K562 (cell line): ENCODE measurements around the gene MUSTN1. TPM values are rescaled to one million over a fixed set of nuclear protein-coding genes. Genes with fewer than 3 reads are reported as not detected.

Experiments used
- ATAC-seq: fragments of 200-7000 bp; cut with Tn5 transposase; 3 replicates; pipeline ENCODE4 v1.9.1; 2020; ENCODE audit warnings: moderate library complexity
- BruUV-seq: library from RNA; stranded (reverse); fragments of 400-500 nt; replicated peaks from 2 replicates; lab custom pipeline; 2021; lab: Mats Ljungman, UMichigan
- CTCF ChIA-PET: fragments of 300-600 bp; formaldehyde crosslinking; extraction: SDS; loops from one replicate; lab custom pipeline; 2021; ENCODE audit warnings: low intra/inter-chr PET ratio; lab: Yijun Ruan, JAX
- POLR2A ChIA-PET: fragments of 300-600, 350-650 bp; sonication (Branson Sonifier 250); formaldehyde crosslinking; extraction: SDS; loops from one replicate; lab custom pipeline; 2021; ENCODE audit warnings: antibody characterized with exemption, inconsistent platforms; lab: Yijun Ruan, JAX
- DNase-seq, 4 experiments: peaks; one replicate each; pipeline versions ENCODE4 v3.0.0 to v3.0.0-alpha.2; 2011 to 2018; ENCODE audit warnings: low spot score in 3 of 4, mixed read lengths in 3 of 4; ENCODE audit errors: extremely low read depth in 1 of 4
- FAIRE-seq: peaks from 2 replicates; lab custom pipeline; 2011; peaks lifted over from hg19 to GRCh38; lab: Jason Lieb, UNC
- H2AFZ ChIP-seq: 2 replicates; pipeline ENCODE4 v1.6.0; 2011; ENCODE audit warnings: low read depth, low read length, control low read depth, inconsistent platforms
- H3K27ac ChIP-seq: fragments of 200-600 bp; 3 replicates; pipeline ENCODE4 v1.8.0; 2011; ENCODE audit warnings: low read depth, mild to moderate bottlenecking, control low read depth, inconsistent platforms, low read length, moderate library complexity, mixed read lengths; ENCODE audit errors: extremely low read depth
- H3K27me3 ChIP-seq, 2 experiments: fragments of 300-600 bp in 1 of 2; 2 replicates in 1 of 2; 3 replicates in 1 of 2; pipeline versions ENCODE4 v1.6.0 to v1.8.0; 2011; ENCODE audit warnings: inconsistent platforms in 2 of 2, low read length in 2 of 2, mild to moderate bottlenecking in 1 of 2, mixed read lengths in 1 of 2, moderate library complexity in 1 of 2; ENCODE audit not compliant: control insufficient read depth in 2 of 2, insufficient read depth in 2 of 2
- H3K36me3 ChIP-seq: fragments of 300-600 bp; 3 replicates; pipeline ENCODE4 v1.8.0; 2011; ENCODE audit warnings: mild to moderate bottlenecking, low read length, inconsistent platforms; ENCODE audit not compliant: control insufficient read depth, insufficient read depth
- H3K4me1 ChIP-seq, 2 experiments: fragments of 200-600 bp in 1 of 2; replicated peaks in 1 of 2; 2 replicates in 1 of 2; 3 replicates in 1 of 2; pipeline versions ENCODE4 v1.5.1 to v1.8.0; 2011; ENCODE audit warnings: inconsistent platforms in 2 of 2, low read length in 2 of 2, mild to moderate bottlenecking in 1 of 2, mixed read lengths in 1 of 2, moderate library complexity in 1 of 2; ENCODE audit not compliant: control insufficient read depth in 2 of 2, insufficient read depth in 2 of 2
- H3K4me2 ChIP-seq: 2 replicates; pipeline ENCODE4 v1.6.1; 2011; ENCODE audit warnings: low read length, control low read depth, inconsistent platforms, mixed read lengths; ENCODE audit not compliant: insufficient read depth
- H3K4me3 ChIP-seq: fragments of 200-600 bp; sonication (generic), shearing (Covaris generic); 2 replicates; pipeline ENCODE4 v1.5.1; 2016; ENCODE audit warnings: control low read depth, inconsistent platforms
- H3K79me2 ChIP-seq: fragments of 200-600 bp; 3 replicates; pipeline ENCODE4 v1.8.0; 2011; ENCODE audit warnings: low read length, inconsistent platforms; ENCODE audit not compliant: control insufficient read depth, insufficient read depth
- H3K9ac ChIP-seq, 2 experiments: 2 replicates each; pipeline versions ENCODE4 v1.6.0 to v1.6.1; 2011; ENCODE audit warnings: low read depth in 2 of 2, low read length in 2 of 2, control low read depth in 1 of 2, inconsistent platforms in 1 of 2, mild to moderate bottlenecking in 1 of 2, mixed read lengths in 1 of 2; ENCODE audit not compliant: insufficient read depth in 1 of 2
- H3K9me1 ChIP-seq: one replicate; pipeline ENCODE4 v1.6.0; 2011; ENCODE audit warnings: inconsistent platforms, mild to moderate bottlenecking, low read length, moderate library complexity; ENCODE audit not compliant: control insufficient read depth, insufficient read depth
- H3K9me3 ChIP-seq: replicated peaks from 2 replicates; pipeline ENCODE4 v1.5.1; 2011; ENCODE audit warnings: low read depth, low read length, inconsistent platforms; ENCODE audit not compliant: control insufficient read depth, insufficient read depth
- H4K20me1 ChIP-seq: replicated peaks from 2 replicates; pipeline ENCODE4 v1.6.1; 2011; ENCODE audit warnings: low read length, inconsistent platforms, mixed read lengths; ENCODE audit not compliant: control insufficient read depth, insufficient read depth
- ARID3A ChIP-seq: IDR thresholded peaks from 2 replicates; pipeline ENCODE4 v1.6.1; 2012; ENCODE audit warnings: low read depth, low read length, improper control_type of control experiment, borderline replicate concordance
- BRD9 ChIP-seq: fragments of 450-650 bp; IDR thresholded peaks from 2 replicates; pipeline ENCODE4 v1.6.1; 2018; ENCODE audit warnings: low read depth; ENCODE audit not compliant: partially characterized antibody
- GTF2F1 ChIP-seq: IDR thresholded peaks from 2 replicates; pipeline ENCODE4 v1.6.1; 2011; ENCODE audit warnings: low read depth, low read length, improper control_type of control experiment
- PURB ChIP-seq: sonication (generic); formaldehyde crosslinking; IDR thresholded peaks from 2 replicates; pipeline ENCODE4 v1.9.0; 2021; ENCODE audit warnings: low read depth, mild to moderate bottlenecking, missing genetic modification reagents
- RBM34 ChIP-seq: fragments of 200-400 bp; formaldehyde crosslinking; IDR thresholded peaks from 2 replicates; pipeline ENCODE4 v1.6.1; 2018; ENCODE audit warnings: low read length, borderline replicate concordance; ENCODE audit not compliant: insufficient read depth
- SFPQ ChIP-seq: fragments of 200-400 bp; formaldehyde crosslinking; IDR thresholded peaks from 2 replicates; pipeline ENCODE4 v1.6.1; 2017; ENCODE audit warnings: mild to moderate bottlenecking, low read depth, low read length, moderate library complexity
- TSHZ1 ChIP-seq: fragments of 250-450 bp; sonication (Bioruptor Pico); IDR thresholded peaks from 2 replicates; pipeline ENCODE4 v1.4.0; 2020; ENCODE audit warnings: mild to moderate bottlenecking, moderate library complexity
- YY1 ChIP-seq, 3 experiments: IDR thresholded peaks; 2 replicates each; pipeline ENCODE4 v1.6.1; 2011; ENCODE audit warnings: low read length in 2 of 3, mild to moderate bottlenecking in 2 of 3, moderate library complexity in 2 of 3, borderline replicate concordance in 1 of 3, control low read depth in 1 of 3, low read depth in 1 of 3; ENCODE audit not compliant: insufficient read depth in 3 of 3, insufficient replicate concordance in 2 of 3, control insufficient read depth in 1 of 3, insufficient read length in 1 of 3; ENCODE audit errors: extremely low read depth in 1 of 3
- ZBTB26 ChIP-seq: fragments of 450-650 bp; formaldehyde crosslinking; IDR thresholded peaks from 2 replicates; pipeline ENCODE4 v1.4.0; 2022; ENCODE audit warnings: missing genetic modification characterization
- ZNF239 ChIP-seq: fragments of 250-450 bp; sonication (Bioruptor Pico); IDR thresholded peaks from 2 replicates; pipeline ENCODE4 v1.4.0; 2020; ENCODE audit warnings: mild to moderate bottlenecking
- ZNF551 ChIP-seq: fragments of 250-450 bp; sonication (Bioruptor Pico); IDR thresholded peaks from 2 replicates; pipeline ENCODE4 v1.5.0; 2021; ENCODE audit warnings: mild to moderate bottlenecking, moderate library complexity
- WGBS: fragments of 100-300 bp; shearing (Covaris generic); methylation state at CpG from one replicate; pipeline ENCODE4 v1.1.6; 2016; ENCODE audit warnings: low coverage, mixed read lengths; ENCODE audit not compliant: insufficient coverage; ENCODE audit errors: missing lambda C conversion rate; 5-methylcytosine and 5-hydroxymethylcytosine counted together
- in situ Hi-C: fragments of 300-500 bp; cut with MboI; formaldehyde crosslinking; loops from 4 replicates; pipeline ENCODE4 v1.15.0; 2018; ENCODE audit warnings: inconsistent platforms, mixed read lengths
- intact Hi-C: fragments of 100-400 bp; cut with micrococcal nuclease; formaldehyde crosslinking; loops from 2 replicates; pipeline ENCODE4 v1.14.2; 2022
- polyA plus RNA-seq, 8 experiments: library from polyadenylated mRNA; depleted of rRNA in 4 of 8; stranded (reverse) in 5 of 8; unstranded in 3 of 8; fragments of >200 nt; fragmentation: Nextera tagmentation in 2 of 8; fragmentation: Illumina TruSeq in 1 of 8; extraction: Ambion mirVana in 2 of 8; extraction: Trizol in 1 of 8; gene quantifications; 2 replicates each; pipeline versions ENCODE4 v1.2.1 to v1.2.3, GENCODE V29; 2011 to 2014; ENCODE audit warnings: inconsistent platforms in 1 of 8, missing spikeins in 1 of 8
- total RNA-seq, 7 experiments: library from RNA; depleted of rRNA in 6 of 7; stranded (reverse); fragments of >200 nt in 6 of 7; fragmentation: Illumina TruSeq in 2 of 7; extraction: Trizol in 2 of 7; gene quantifications; 2 replicates each; pipeline versions ENCODE4 v1.2.1 to v1.2.3, GENCODE V29; 2011 to 2021; ENCODE audit warnings: low replicate concordance in 1 of 7

MUSTN1 gene
- total and polyA plus RNA-seq, 9 of the 15 experiments (the other 6 are each of a cell fraction or from before 2014, with no cell fraction given): 0.15 to 0.78 (median 0.44) TPM; not detected in 4

GRCh38 chr3:52836471-52836845, 1.6 kb upstream of the MUSTN1 start:
- no peaks in the 10 kb centered on the region for H3K9me1 ChIP-seq
- H3K4me2 ChIP-seq: no peak overlapping the region
- CTCF ChIA-PET: no interaction called here
- H3K27me3 ChIP-seq: no peaks in the 10 kb centered on the region
- peaks cover 0 to 7% of the 10 kb centered on the region in 2 experiments; a peak in 3 of 5 replicates for H3K4me1 ChIP-seq
- no peak overlapping the region for H2AFZ ChIP-seq
- DNase-seq: no peak
- in situ Hi-C loops: no loop called here
- TF ChIP-seq TSHZ1 (CRISPR knock-in tag) (no peak), ZBTB26 (no peak), ARID3A (no peak), RBM34 (no peak), GTF2F1 (no peak), SFPQ (no peak), BRD9 (no peak), ZNF551 (no peak), PURB (CRISPR knock-in tag) (no peak), ZNF239 (no peak), YY1 (IDR thresholded peaks at IDR 0.05; ENCODE audit: borderline replicate concordance in 1 of 3, control insufficient read depth in 1 of 3, extremely low read depth in 1 of 3, insufficient read depth in 3 of 3, insufficient read length in 1 of 3, insufficient replicate concordance in 2 of 3, low read depth in 1 of 3, low read length in 2 of 3) (no peak)
- FAIRE-seq: no peak
- no peak overlapping the region for H3K9ac ChIP-seq
- POLR2A ChIA-PET: no interaction called here
- no TSS peak for BruUV-seq
- H4K20me1 ChIP-seq: no peaks in the 10 kb centered on the region
- H3K9me3 ChIP-seq: no peaks in the 10 kb centered on the region
- WGBS: 56% methylated on average over 5 of the region's 5 CpGs
- no peak overlapping the region for H3K27ac ChIP-seq
- H3K4me3 ChIP-seq: no peak overlapping the region
- H3K79me2 ChIP-seq: no peaks in the 10 kb centered on the region
- intact Hi-C loops: no loop called here
- H3K36me3 ChIP-seq: no peaks in the 10 kb centered on the region
- no peak for ATAC-seq
